ENCODE data around the gene ITCH. TPM values are rescaled to one million over a fixed set of nuclear protein-coding genes. Genes with fewer than 3 reads are reported as not detected.
A peak's percentile ranks its signal among the peaks of the same experiment; 100 is the strongest.

ITCH gene
- total RNA-seq, 1 donor from 2014 or later = 57.5 TPM

DNA sequence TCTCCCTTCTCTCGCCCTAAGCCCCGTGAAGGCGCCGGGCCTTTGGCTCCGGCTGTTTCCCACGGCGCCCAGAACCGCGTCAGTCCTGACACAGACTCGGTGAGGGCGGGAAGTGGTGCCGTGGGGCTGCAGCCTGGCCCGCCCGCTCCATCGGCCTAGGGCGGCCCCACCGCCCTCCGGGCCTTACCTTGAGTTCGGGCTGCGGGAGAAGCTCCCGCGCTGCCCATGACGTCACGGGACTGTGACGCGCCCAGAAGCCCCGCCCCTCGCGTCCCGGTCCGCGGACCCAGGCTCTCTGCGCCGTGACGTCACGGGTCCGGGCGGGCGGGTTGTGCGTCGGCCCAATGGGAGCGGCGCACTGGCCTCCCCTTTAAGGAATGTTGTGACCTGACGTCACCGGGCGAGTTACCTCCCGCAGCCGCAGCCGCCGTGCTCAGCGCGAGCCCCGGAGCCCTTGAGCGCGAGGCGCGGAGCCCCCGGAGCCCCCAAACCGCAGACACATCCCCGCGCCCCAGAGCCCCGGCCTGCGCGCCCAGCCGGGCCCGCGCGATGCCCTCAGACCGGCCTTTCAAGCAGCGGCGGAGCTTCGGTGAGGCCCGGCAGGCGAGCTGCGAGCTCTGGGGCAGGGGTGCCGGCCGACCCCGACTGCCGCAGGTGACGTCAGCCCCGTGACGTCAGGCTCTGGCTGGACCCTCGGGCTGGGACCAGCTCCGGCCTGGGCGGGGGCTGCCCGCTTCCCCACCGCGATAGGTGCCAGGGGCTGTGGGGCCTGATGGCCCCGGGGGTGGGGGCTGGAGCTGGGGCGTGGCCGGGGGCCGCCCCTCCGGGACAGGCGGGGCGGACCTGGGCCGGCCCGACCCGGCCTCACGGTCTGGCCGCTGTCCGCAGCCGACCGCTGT, 195.5 kb downstream of the ITCH start, which contains the start of gene MAP1LC3A:
Gene MAP1LC3A (plus strand): TSS at position 399 of the 899 bp plus-strand sequence. CDS start 151 bp downstream, at position 550.
- peak within 1 kb of the TSS; percentile 96 for H3K27ac ChIP-seq
- no peaks in the 10 kb centered on the region for H3K27me3 ChIP-seq (ENCODE audit: low read depth)
- TF ChIP-seq, protein P1, sequence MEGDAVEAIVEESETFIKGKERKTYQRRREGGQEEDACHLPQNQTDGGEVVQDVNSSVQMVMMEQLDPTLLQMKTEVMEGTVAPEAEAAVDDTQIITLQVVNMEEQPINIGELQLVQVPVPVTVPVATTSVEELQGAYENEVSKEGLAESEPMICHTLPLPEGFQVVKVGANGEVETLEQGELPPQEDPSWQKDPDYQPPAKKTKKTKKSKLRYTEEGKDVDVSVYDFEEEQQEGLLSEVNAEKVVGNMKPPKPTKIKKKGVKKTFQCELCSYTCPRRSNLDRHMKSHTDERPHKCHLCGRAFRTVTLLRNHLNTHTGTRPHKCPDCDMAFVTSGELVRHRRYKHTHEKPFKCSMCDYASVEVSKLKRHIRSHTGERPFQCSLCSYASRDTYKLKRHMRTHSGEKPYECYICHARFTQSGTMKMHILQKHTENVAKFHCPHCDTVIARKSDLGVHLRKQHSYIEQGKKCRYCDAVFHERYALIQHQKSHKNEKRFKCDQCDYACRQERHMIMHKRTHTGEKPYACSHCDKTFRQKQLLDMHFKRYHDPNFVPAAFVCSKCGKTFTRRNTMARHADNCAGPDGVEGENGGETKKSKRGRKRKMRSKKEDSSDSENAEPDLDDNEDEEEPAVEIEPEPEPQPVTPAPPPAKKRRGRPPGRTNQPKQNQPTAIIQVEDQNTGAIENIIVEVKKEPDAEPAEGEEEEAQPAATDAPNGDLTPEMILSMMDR (IDR thresholded peaks at IDR 0.05) = no peak
- peak; percentile 97 for DNase-seq
- no peaks in the 10 kb centered on the region for H3K36me3 ChIP-seq
- H3K4me1 ChIP-seq = peaks cover 15% of the 10 kb centered on the region
- intact Hi-C loops (cut with DNase I) = no loop called here
- no peaks in the 10 kb centered on the region for H3K9me3 ChIP-seq
- peak; percentile 96 to 97 for ATAC-seq
- H3K4me3 ChIP-seq = peak within 1 kb of the TSS; percentile 70

DNA sequence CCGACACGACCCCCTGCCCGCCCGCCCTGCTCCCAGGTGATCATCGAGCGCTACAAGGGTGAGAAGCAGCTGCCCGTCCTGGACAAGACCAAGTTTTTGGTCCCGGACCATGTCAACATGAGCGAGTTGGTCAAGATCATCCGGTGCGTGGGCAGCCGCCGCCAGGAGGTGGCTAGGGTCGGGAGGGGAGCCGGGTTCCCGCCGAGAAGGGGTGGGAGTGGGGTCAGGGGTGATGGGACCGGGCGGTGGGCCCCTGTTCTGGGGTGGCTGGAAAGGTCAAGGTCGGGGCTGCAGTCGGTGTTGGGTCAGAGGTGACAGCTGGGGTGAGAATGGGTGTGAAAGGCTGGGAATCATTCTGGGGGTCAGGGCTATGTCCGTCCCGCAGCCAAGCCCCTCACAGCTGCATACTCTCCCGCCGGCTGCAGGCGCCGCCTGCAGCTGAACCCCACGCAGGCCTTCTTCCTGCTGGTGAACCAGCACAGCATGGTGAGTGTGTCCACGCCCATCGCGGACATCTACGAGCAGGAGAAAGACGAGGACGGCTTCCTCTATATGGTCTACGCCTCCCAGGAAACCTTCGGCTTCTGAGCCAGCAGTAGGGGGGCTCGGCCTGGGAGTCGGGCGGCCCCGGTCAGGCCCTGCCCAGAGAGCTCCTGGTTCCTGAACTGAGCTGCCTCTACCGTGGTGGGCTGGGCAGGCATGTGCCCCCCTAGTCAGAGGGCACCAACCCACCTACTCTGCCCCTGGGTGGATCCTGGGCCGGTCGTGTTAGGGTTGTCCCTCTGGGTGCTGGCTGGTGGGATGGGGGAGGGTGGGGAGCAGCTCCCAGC, 196.5 kb downstream of the ITCH start:
- Histone ChIP-seq H3K27me3 (ENCODE audit: low read depth) (no peaks in the 10 kb centered on the region), H3K27ac (peak overlapping the region; percentile 96), H3K36me3 (no peaks in the 10 kb centered on the region), H3K9me3 (no peaks in the 10 kb centered on the region), H3K4me1 (peaks cover 8% of the 10 kb centered on the region), H3K4me3 (peak overlapping the region; percentile 70)
- DNase-seq (no peak), ATAC-seq (peak in 1 of 2 donors; percentile 1)
- intact Hi-C loops (cut with DNase I) = no loop called here
- TF ChIP-seq, protein P1 (IDR thresholded peaks at IDR 0.05) = no peak

- peaks cover 8% of the 10 kb centered on the region for H3K4me1 ChIP-seq
- TF ChIP-seq, protein P1 (IDR thresholded peaks at IDR 0.05) = no peak
- intact Hi-C loops (cut with DNase I) = no loop called here
- H3K9me3 ChIP-seq = no peaks in the 10 kb centered on the region
- ATAC-seq (no peak), DNase-seq (no peak)
- H3K27ac ChIP-seq = no peak overlapping the region
- no peaks in the 10 kb centered on the region for H3K36me3 ChIP-seq
- no peaks in the 10 kb centered on the region for H3K27me3 ChIP-seq (ENCODE audit: low read depth)
- H3K4me3 ChIP-seq = no peak overlapping the region
These were observed 197.1 kb downstream of the ITCH start for GRCh38 chr20:34560141-34560523.

DNA sequence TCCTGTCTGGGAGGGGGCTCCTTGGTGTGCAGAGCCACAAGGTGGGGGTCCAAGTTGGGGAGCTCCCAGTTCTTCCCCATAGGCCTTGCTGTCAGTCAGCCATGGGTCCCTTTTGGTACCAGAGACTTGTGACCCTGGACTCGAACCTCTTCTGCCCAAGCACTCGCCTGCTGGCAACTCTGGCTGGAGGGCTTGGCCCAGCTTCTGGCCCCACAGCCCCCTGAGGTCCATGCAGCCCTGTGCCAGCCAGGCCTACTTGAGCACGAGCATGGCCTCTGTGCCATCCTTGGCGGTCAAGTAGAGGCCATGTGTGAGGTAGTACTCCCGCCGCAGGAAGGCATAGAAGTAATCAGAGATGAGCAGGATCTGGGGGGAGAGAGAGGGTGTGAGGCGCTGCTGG, 197.5 kb downstream of the ITCH start:
- H3K9me3 ChIP-seq = no peaks in the 10 kb centered on the region
- H3K4me1 ChIP-seq = peaks cover 8% of the 10 kb centered on the region
- no peak overlapping the region for H3K4me3 ChIP-seq
- no peak for ATAC-seq
- intact Hi-C loops (cut with DNase I) = no loop called here
- TF ChIP-seq, protein P1 (IDR thresholded peaks at IDR 0.05) = no peak
- no peaks in the 10 kb centered on the region for H3K36me3 ChIP-seq
- H3K27me3 ChIP-seq (ENCODE audit: low read depth) = no peaks in the 10 kb centered on the region
- H3K27ac ChIP-seq = no peak overlapping the region
- DNase-seq = no peak

Small RNA genes within 50 kb of the gene (microRNA-seq; reads per million reads assigned to microRNA genes)
- not detected for gene MIR644A (ENCODE audit: borderline number of aligned reads)

Other genes starting within 250 kb of the ITCH start
- gene ASIP, start 121.8 kb upstream of the ITCH start, total RNA-seq = not detected
- gene AHCY, start 59.9 kb upstream of the ITCH start, total RNA-seq = 63.8 TPM
- 161 TPM for gene DYNLRB1, start 153.1 kb downstream of the ITCH start, total RNA-seq
- gene MAP1LC3A, start 195.4 kb downstream of the ITCH start, total RNA-seq = 51.6 TPM

All from lower lobe of right lung (tissue), 2 donors.